ENCODE data around the gene DMP1. TPM values are rescaled to one million over a fixed set of nuclear protein-coding genes. Genes with fewer than 3 reads are reported as not detected.

The DMP1 gene, protein sequence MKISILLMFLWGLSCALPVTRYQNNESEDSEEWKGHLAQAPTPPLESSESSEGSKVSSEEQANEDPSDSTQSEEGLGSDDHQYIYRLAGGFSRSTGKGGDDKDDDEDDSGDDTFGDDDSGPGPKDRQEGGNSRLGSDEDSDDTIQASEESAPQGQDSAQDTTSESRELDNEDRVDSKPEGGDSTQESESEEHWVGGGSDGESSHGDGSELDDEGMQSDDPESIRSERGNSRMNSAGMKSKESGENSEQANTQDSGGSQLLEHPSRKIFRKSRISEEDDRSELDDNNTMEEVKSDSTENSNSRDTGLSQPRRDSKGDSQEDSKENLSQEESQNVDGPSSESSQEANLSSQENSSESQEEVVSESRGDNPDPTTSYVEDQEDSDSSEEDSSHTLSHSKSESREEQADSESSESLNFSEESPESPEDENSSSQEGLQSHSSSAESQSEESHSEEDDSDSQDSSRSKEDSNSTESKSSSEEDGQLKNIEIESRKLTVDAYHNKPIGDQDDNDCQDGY
- not detected in 2 replicates for total RNA-seq (2016; rRNA removed; fragmentation: Illumina TruSeq; extraction: Trizol)
- total RNA-seq (2016; cell fraction: cytosol; rRNA removed; fragmentation: Illumina TruSeq; extraction: Trizol; ENCODE audit: low read depth): not detected in 2 replicates
- not detected in 2 replicates for total RNA-seq (2016; cell fraction: insoluble cytoplasmic fraction; rRNA removed; fragmentation: Illumina TruSeq; extraction: Trizol)
- total RNA-seq (2016; cell fraction: membrane; rRNA removed; fragmentation: Illumina TruSeq; extraction: Trizol): not detected in 2 replicates
- total RNA-seq (2016; cell fraction: nucleus; rRNA removed; fragmentation: Illumina TruSeq; extraction: Trizol): not detected in 2 replicates
- not detected in 2 replicates for polyA plus RNA-seq (2011; rRNA removed)
- not detected in 2 replicates for polyA plus RNA-seq (2011; cell fraction: cytosol; rRNA removed)
- not detected in 2 replicates for polyA plus RNA-seq (2011; cell fraction: nucleus; rRNA removed)
- polyA plus RNA-seq (2012): not detected in 2 replicates
- polyA plus RNA-seq (2016; cell fraction: cytosol; fragmentation: Illumina TruSeq; extraction: Trizol; ENCODE audit: low read depth): not detected in 2 replicates
- not detected in 2 replicates for polyA plus RNA-seq (2016; cell fraction: insoluble cytoplasmic fraction; fragmentation: Illumina TruSeq; extraction: Trizol; ENCODE audit: low read depth)
- not detected in 2 replicates for polyA plus RNA-seq (2016; cell fraction: membrane; fragmentation: Illumina TruSeq; extraction: Trizol; ENCODE audit: low read depth)
- polyA plus RNA-seq (2016; cell fraction: nucleus; fragmentation: Illumina TruSeq; extraction: Trizol; ENCODE audit: insufficient read depth, low read depth): not detected in 2 replicates
- not detected in 2 replicates for polyA minus RNA-seq (2011; rRNA and poly(A)+ RNA removed; ENCODE audit: low replicate concordance)
- not detected in 2 replicates for polyA minus RNA-seq (2011; cell fraction: cytosol; rRNA and poly(A)+ RNA removed)
- polyA minus RNA-seq (2011; cell fraction: nucleus; rRNA and poly(A)+ RNA removed): not detected in 2 replicates
- Bru-seq, nascent RNA: not detected
- not detected for BruChase-seq, experiment 1, labeled RNA remaining after a 6-hour chase
- BruChase-seq, experiment 2, labeled RNA remaining after a 2-hour chase: not detected
- long read RNA-seq, experiment 1: 0 reads
- long read RNA-seq, experiment 2: 0 reads

DNA sequence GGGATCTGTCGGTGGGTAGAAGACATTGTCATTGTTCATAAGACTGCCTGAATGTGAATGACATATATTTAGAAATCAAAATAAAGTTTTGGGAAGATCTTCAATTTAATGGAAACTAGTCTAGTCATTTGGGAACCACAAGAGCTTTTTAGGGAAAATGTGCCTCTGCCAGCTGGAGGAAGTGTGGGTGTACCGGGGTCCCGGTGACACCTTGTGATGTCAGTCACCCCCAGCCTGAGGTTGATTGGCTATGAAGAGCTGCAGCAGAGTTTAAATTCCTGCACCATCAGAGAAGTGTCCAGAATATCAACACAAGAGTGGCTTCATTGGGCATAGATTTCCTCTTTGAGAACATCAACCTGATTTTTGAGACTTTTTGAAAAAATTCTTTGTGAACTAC lies at the start of gene DMP1:
Gene DMP1 (plus strand): TSS at position 301 of the 400 bp plus-strand sequence. CDS start 6,213 bp downstream, outside the sequence.
- intact Hi-C loops (cut with micrococcal nuclease; ENCODE audit: unreplicated experiment): no loop called here
- DNase-seq (ENCODE audit: low spot score) (no peak), FAIRE-seq (no peak), ATAC-seq (no peak)
- Histone ChIP-seq H3K4me3 (replicated peaks in 1 of 3; ENCODE audit: insufficient read depth in 1 of 3, low read depth in 2 of 3, low read length in 3 of 3) (no peak within 1 kb of the TSS), H3K4me2 (ENCODE audit: low read depth, low read length) (no peak within 1 kb of the TSS), H3K9ac (ENCODE audit: insufficient read depth, low read depth, low read length) (no peak within 1 kb of the TSS), H3K27me3 (ENCODE audit: control insufficient read depth in 1 of 2, insufficient read depth in 2 of 2, low read length in 2 of 2) (no peaks in the 10 kb centered on the region), H3K27ac (ENCODE audit: extremely low read length, insufficient read depth, low read length) (no peak within 1 kb of the TSS), H3K36me3 (replicated peaks in 1 of 2; ENCODE audit: control insufficient read depth in 1 of 2, insufficient read depth in 2 of 2, low read length in 2 of 2) (no peaks in the 10 kb centered on the region), H3K79me2 (ENCODE audit: insufficient read depth, low read length) (no peaks in the 10 kb centered on the region), H2AFZ (ENCODE audit: low read length) (no peak within 1 kb of the TSS), H3K4me1 (ENCODE audit: insufficient read depth, low read length) (no peaks in the 10 kb centered on the region), H3K9me3 (ENCODE audit: low read length) (no peaks in the 10 kb centered on the region), H4K20me1 (ENCODE audit: insufficient read depth, low read length) (no peaks in the 10 kb centered on the region)
- ChIA-PET POLR2A (no interaction called here), CTCF (ENCODE audit: low intra/inter-chr PET ratio, low total read pairs) (no interaction called here)
- no peak for TF ChIP-seq ZNF256 (CRISPR knock-in tag; conservative IDR thresholded peaks at IDR 0.05)
- TF ChIP-seq, protein P1, sequence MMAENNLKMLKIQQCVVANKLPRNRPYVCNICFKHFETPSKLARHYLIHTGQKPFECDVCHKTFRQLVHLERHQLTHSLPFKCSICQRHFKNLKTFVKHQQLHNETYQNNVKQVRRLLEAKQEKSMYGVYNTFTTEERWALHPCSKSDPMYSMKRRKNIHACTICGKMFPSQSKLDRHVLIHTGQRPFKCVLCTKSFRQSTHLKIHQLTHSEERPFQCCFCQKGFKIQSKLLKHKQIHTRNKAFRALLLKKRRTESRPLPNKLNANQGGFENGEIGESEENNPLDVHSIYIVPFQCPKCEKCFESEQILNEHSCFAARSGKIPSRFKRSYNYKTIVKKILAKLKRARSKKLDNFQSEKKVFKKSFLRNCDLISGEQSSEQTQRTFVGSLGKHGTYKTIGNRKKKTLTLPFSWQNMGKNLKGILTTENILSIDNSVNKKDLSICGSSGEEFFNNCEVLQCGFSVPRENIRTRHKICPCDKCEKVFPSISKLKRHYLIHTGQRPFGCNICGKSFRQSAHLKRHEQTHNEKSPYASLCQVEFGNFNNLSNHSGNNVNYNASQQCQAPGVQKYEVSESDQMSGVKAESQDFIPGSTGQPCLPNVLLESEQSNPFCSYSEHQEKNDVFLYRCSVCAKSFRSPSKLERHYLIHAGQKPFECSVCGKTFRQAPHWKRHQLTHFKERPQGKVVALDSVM (CRISPR knock-in tag; IDR thresholded peaks at IDR 0.05): no peak
- TF ChIP-seq, protein P2, sequence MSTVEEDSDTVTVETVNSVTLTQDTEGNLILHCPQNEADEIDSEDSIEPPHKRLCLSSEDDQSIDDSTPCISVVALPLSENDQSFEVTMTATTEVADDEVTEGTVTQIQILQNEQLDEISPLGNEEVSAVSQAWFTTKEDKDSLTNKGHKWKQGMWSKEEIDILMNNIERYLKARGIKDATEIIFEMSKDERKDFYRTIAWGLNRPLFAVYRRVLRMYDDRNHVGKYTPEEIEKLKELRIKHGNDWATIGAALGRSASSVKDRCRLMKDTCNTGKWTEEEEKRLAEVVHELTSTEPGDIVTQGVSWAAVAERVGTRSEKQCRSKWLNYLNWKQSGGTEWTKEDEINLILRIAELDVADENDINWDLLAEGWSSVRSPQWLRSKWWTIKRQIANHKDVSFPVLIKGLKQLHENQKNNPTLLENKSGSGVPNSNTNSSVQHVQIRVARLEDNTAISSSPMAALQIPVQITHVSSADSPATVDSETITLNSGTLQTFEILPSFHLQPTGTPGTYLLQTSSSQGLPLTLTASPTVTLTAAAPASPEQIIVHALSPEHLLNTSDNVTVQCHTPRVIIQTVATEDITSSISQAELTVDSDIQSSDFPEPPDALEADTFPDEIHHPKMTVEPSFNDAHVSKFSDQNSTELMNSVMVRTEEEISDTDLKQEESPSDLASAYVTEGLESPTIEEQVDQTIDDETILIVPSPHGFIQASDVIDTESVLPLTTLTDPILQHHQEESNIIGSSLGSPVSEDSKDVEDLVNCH (CRISPR knock-in tag; IDR thresholded peaks at IDR 0.05): no peak
- TF ChIP-seq, protein P3, sequence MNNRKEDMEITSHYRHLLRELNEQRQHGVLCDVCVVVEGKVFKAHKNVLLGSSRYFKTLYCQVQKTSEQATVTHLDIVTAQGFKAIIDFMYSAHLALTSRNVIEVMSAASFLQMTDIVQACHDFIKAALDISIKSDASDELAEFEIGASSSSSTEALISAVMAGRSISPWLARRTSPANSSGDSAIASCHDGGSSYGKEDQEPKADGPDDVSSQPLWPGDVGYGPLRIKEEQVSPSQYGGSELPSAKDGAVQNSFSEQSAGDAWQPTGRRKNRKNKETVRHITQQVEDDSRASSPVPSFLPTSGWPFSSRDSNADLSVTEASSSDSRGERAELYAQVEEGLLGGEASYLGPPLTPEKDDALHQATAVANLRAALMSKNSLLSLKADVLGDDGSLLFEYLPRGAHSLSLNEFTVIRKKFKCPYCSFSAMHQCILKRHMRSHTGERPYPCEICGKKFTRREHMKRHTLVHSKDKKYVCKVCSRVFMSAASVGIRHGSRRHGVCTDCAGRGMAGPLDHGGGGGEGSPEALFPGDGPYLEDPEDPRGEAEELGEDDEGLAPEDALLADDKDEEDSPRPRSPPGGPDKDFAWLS (CRISPR knock-in tag; IDR thresholded peaks at IDR 0.05; ENCODE audit: borderline replicate concordance): no peak
- no peak for TF ChIP-seq ZNF251 (CRISPR knock-in tag; IDR thresholded peaks at IDR 0.05)
- TF ChIP-seq SMARCE1 (IDR thresholded peaks at IDR 0.05; ENCODE audit: borderline replicate concordance): no peak
- WGBS (ENCODE audit: low lambda C conversion rate): 25% methylated on average over 3 of the region's 3 CpGs
- no TSS peak for BruUV-seq (replicated peaks)
- in situ Hi-C loops (cut with HindIII; ENCODE audit: extremely low pct_ligation_motif_present, low pct_unique_long_range_greater_than_20kb): no loop called here
